Measurements from ENCODE around the gene TRIM31. TPM values are rescaled to one million over a fixed set of nuclear protein-coding genes. Genes with fewer than 3 reads are reported as not detected.
A peak's percentile ranks its signal among the peaks of the same experiment; 100 is the strongest.

Gene TRIM31
- total RNA-seq, 1 experiment from 2014 or later: 0.13 TPM

- TF ChIP-seq IRF1 (CRISPR knock-in tag; IDR thresholded peaks at IDR 0.05): no peak
- TF ChIP-seq, protein P1, sequence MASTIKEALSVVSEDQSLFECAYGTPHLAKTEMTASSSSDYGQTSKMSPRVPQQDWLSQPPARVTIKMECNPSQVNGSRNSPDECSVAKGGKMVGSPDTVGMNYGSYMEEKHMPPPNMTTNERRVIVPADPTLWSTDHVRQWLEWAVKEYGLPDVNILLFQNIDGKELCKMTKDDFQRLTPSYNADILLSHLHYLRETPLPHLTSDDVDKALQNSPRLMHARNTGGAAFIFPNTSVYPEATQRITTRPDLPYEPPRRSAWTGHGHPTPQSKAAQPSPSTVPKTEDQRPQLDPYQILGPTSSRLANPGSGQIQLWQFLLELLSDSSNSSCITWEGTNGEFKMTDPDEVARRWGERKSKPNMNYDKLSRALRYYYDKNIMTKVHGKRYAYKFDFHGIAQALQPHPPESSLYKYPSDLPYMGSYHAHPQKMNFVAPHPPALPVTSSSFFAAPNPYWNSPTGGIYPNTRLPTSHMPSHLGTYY (CRISPR knock-in tag; IDR thresholded peaks at IDR 0.05): no peak
- TF ChIP-seq GRHL2 (CRISPR knock-in tag; IDR thresholded peaks at IDR 0.05; ENCODE audit: insufficient replicate concordance, severe bottlenecking): no peak
- no peak for TF ChIP-seq ZNF232 (CRISPR knock-in tag; IDR thresholded peaks at IDR 0.05)
- no peak for TF ChIP-seq ZNF423 (CRISPR knock-in tag; IDR thresholded peaks at IDR 0.05)
- TF ChIP-seq GABPB1 (CRISPR knock-in tag; IDR thresholded peaks at IDR 0.05): no peak
- no peak for TF ChIP-seq ZNF396 (CRISPR knock-in tag; IDR thresholded peaks at IDR 0.05; ENCODE audit: borderline replicate concordance)
- TF ChIP-seq TEAD4 (CRISPR knock-in tag; IDR thresholded peaks at IDR 0.05): no peak
- TF ChIP-seq FOXJ3 (CRISPR knock-in tag; IDR thresholded peaks at IDR 0.05; ENCODE audit: borderline replicate concordance): no peak
- POLR2A ChIA-PET: interaction anchor here (1.0 kb wide), 1 partner anchor 27 kb away, joined by 3 read pairs; no protein-coding TSS in a partner anchor
- Mint-ChIP-seq H3K36me3 (no peaks in the 10 kb centered on the region), H3K27me3 (ENCODE audit: low read depth) (peaks cover 83% of the 10 kb centered on the region), H3K4me3 (peak overlapping the region; percentile 80), H3K27ac (no peak overlapping the region), H3K4me1 (peaks cover 30% of the 10 kb centered on the region), H3K9me3 (no peaks in the 10 kb centered on the region)
- ATAC-seq (no peak), DNase-seq (ENCODE audit: low spot score) (no peak)
- CTCF ChIA-PET: interaction anchor here (0.7 to 6.6 kb wide), 32 partner anchors 8 to 450 kb away, joined by 3 to 389 read pairs (median 5); partner anchors contain the start of genes POLR1H, PPP1R11, RNF39 and TRIM15
Observed at GRCh38 chr6:30103872-30104179, 9.1 kb downstream of the TRIM31 start.

DNA sequence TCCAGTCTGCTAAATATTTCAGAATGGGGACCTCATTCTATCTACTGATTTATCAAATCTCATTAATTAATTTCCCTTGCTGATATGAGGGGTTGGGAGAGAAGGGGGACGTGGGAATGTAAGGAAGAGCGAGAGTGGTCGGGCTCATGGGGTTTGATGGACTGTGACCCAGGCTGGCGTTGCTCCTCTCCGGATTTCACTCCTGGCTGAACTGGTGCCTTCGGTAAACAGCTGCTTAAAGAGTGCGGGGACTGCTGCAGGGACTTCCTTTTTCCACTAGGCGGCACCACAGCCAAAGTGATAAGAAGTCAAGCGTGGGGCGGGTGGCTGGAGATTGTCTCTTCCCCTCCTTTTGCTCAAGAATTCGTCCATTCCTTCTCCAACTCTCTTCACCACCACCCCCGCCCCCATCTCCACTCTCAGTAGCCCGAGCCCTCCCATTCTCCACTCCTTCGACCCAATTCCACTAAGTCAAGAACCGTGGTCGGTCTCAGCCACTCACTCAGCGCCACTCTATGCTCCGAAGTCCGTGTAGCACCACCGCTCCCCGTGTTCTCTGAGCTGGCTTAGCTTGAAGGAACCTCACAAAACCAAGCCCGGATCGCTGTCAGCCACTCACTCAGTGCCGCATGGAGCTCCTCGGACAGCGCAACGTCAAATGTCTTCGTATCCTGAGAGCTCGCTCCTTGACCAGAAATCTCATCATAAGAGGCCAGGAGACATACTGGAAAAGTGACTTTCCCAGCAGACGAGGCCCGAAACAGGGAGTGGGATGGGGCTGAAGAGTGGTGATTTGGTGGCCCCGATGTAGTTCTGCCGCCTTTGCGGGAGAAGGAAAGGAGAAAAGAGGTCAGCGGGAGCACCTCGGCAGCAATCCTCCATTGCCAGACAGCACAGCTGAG is 9.7 kb downstream of the TRIM31 start:
- ChIA-PET CTCF (interaction anchor here (0.6 to 6.6 kb wide), 39 partner anchors 8 to 450 kb away, joined by 3 to 389 read pairs (median 4); partner anchors contain the start of genes POLR1H, RNF39, TRIM15 and TRIM26), POLR2A (interaction anchor here (1.0 kb wide), 2 partner anchors 28 to 29 kb away, joined by 3 read pairs; no protein-coding TSS in a partner anchor)
- ATAC-seq (peak; percentile 51), DNase-seq (ENCODE audit: low spot score) (peak; percentile 90)
- Mint-ChIP-seq H3K9me3 (no peaks in the 10 kb centered on the region), H3K36me3 (no peaks in the 10 kb centered on the region), H3K4me1 (peaks cover 30% of the 10 kb centered on the region), H3K27ac (no peak overlapping the region), H3K4me3 (peak overlapping the region; percentile 80), H3K27me3 (ENCODE audit: low read depth) (peaks cover 83% of the 10 kb centered on the region)
- no peak for TF ChIP-seq JUN (CRISPR knock-in tag; IDR thresholded peaks at IDR 0.05)
- peak; percentile 80 for TF ChIP-seq PRDM15 (CRISPR knock-in tag; IDR thresholded peaks at IDR 0.05)
- TF ChIP-seq CTCF (IDR thresholded peaks at IDR 0.05): peak; percentile 85
